WTC11 (cell line): ENCODE data around the gene PRKAG2.

Source experiments
- CREB1 ChIP-seq: sonication (generic); formaldehyde crosslinking; IDR thresholded peaks from 2 replicates; pipeline ENCODE4 v1.8.0; 2023; ENCODE audit warnings: mild to moderate bottlenecking, missing genetic modification reagents
- GABPB1 ChIP-seq: sonication (generic); formaldehyde crosslinking; IDR thresholded peaks from 2 replicates; pipeline ENCODE4 v1.8.1; 2023; ENCODE audit warnings: mild to moderate bottlenecking, missing genetic modification reagents
- IRF1 ChIP-seq: sonication (generic); formaldehyde crosslinking; IDR thresholded peaks from 2 replicates; pipeline ENCODE4 v1.8.0; 2023; ENCODE audit warnings: missing genetic modification reagents
- JUN ChIP-seq: sonication (generic); formaldehyde crosslinking; IDR thresholded peaks from 2 replicates; pipeline ENCODE4 v1.8.0; 2023; ENCODE audit warnings: mild to moderate bottlenecking, missing genetic modification reagents
- PRRX2 ChIP-seq: fragments of 250-450 bp; sonication (Bioruptor Pico); IDR thresholded peaks from 2 replicates; pipeline ENCODE4 v1.8.0; 2021; ENCODE audit warnings: mild to moderate bottlenecking
- TEAD4 ChIP-seq: sonication (generic); formaldehyde crosslinking; IDR thresholded peaks from 2 replicates; pipeline ENCODE4 v1.8.0; 2022; ENCODE audit warnings: mild to moderate bottlenecking, missing genetic modification reagents
- ZNF219 ChIP-seq: sonication (generic); formaldehyde crosslinking; IDR thresholded peaks from 2 replicates; pipeline ENCODE4 v1.8.0; 2023; ENCODE audit warnings: missing genetic modification reagents, mild to moderate bottlenecking, borderline replicate concordance
- ZNF263 ChIP-seq: sonication (generic); formaldehyde crosslinking; IDR thresholded peaks from 2 replicates; pipeline ENCODE4 v1.8.1; 2022; ENCODE audit warnings: low read depth, mild to moderate bottlenecking, moderate library complexity, missing genetic modification reagents
- TF ChIP-seq, protein P1 (sequence below): sonication (generic); formaldehyde crosslinking; IDR thresholded peaks from 2 replicates; pipeline ENCODE4 v1.8.1; 2022; ENCODE audit warnings: mild to moderate bottlenecking, moderate library complexity, missing genetic modification reagents
- TF ChIP-seq, protein P2 (sequence below): sonication (generic); formaldehyde crosslinking; IDR thresholded peaks from 2 replicates; pipeline ENCODE4 v1.8.0; 2022; ENCODE audit warnings: mild to moderate bottlenecking, missing genetic modification reagents
- TF ChIP-seq, protein P3 (sequence below): fragments of 200-600 bp; IDR thresholded peaks from 2 replicates; pipeline ENCODE4 v1.8.0; 2022; ENCODE audit warnings: antibody characterized with exemption
- TF ChIP-seq, protein P4 (sequence below): sonication (generic); formaldehyde crosslinking; IDR thresholded peaks from 2 replicates; pipeline ENCODE4 v1.8.1; 2023; ENCODE audit warnings: mild to moderate bottlenecking, missing genetic modification reagents, moderate library complexity

DNA sequence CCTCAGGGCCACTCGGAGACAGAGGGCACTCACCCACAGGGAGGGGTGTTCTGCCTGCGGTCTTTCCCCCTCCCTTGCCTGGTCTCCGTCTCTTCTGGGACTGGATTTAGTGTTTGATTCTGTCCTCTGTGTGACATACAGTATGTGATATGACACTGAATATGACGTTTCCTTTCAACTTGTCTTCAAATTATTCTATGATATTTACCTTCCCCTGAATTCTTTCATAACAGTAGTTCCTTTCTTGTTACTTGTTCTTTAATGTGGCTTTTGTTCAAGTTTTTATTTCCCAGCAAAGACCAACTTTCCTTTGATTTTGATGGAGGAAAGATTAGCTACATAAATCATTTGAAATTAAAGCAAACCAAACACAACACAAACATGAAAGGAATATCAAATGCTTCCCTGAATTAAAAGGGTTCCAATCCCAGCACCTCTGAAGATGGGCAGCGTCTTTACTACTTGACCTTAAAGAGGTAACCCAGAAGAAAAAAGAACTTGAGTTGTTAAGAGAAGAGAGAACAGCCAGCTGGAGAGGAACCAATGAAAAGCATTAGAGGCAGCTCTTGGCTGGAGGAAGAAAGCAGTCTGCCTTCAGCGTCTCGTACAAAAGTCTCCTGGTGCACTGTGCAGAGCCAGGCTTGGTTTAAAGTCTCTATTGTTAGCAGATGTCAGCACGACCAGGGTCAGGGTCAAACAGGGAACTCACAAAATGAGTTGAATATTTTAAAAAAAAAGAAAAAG, 338.9 kb downstream of the PRKAG2 start:
- TF ChIP-seq ZNF263: no peak
- TF ChIP-seq, protein P1, sequence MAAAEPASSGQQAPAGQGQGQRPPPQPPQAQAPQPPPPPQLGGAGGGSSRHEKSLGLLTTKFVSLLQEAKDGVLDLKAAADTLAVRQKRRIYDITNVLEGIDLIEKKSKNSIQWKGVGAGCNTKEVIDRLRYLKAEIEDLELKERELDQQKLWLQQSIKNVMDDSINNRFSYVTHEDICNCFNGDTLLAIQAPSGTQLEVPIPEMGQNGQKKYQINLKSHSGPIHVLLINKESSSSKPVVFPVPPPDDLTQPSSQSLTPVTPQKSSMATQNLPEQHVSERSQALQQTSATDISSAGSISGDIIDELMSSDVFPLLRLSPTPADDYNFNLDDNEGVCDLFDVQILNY: no peak
- no peak for TF ChIP-seq GABPB1
- TF ChIP-seq, protein P2, sequence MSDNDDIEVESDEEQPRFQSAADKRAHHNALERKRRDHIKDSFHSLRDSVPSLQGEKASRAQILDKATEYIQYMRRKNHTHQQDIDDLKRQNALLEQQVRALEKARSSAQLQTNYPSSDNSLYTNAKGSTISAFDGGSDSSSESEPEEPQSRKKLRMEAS (CRISPR knock-in tag): no peak
- TF ChIP-seq, protein P3, sequence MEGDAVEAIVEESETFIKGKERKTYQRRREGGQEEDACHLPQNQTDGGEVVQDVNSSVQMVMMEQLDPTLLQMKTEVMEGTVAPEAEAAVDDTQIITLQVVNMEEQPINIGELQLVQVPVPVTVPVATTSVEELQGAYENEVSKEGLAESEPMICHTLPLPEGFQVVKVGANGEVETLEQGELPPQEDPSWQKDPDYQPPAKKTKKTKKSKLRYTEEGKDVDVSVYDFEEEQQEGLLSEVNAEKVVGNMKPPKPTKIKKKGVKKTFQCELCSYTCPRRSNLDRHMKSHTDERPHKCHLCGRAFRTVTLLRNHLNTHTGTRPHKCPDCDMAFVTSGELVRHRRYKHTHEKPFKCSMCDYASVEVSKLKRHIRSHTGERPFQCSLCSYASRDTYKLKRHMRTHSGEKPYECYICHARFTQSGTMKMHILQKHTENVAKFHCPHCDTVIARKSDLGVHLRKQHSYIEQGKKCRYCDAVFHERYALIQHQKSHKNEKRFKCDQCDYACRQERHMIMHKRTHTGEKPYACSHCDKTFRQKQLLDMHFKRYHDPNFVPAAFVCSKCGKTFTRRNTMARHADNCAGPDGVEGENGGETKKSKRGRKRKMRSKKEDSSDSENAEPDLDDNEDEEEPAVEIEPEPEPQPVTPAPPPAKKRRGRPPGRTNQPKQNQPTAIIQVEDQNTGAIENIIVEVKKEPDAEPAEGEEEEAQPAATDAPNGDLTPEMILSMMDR: no peak
- TF ChIP-seq, protein P4, sequence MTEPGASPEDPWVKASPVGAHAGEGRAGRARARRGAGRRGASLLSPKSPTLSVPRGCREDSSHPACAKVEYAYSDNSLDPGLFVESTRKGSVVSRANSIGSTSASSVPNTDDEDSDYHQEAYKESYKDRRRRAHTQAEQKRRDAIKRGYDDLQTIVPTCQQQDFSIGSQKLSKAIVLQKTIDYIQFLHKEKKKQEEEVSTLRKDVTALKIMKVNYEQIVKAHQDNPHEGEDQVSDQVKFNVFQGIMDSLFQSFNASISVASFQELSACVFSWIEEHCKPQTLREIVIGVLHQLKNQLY: no peak
- no peak for TF ChIP-seq IRF1 (CRISPR knock-in tag)
- no peak for TF ChIP-seq CREB1
- no peak for TF ChIP-seq PRRX2 (CRISPR knock-in tag)
- TF ChIP-seq TEAD4: no peak
- TF ChIP-seq JUN (CRISPR knock-in tag): no peak
- no peak for TF ChIP-seq ZNF219
